ENCODE data around the gene PRSS21.
A peak's percentile ranks its signal among the peaks of the same experiment; 100 is the strongest.

PRSS21 gene

DNA sequence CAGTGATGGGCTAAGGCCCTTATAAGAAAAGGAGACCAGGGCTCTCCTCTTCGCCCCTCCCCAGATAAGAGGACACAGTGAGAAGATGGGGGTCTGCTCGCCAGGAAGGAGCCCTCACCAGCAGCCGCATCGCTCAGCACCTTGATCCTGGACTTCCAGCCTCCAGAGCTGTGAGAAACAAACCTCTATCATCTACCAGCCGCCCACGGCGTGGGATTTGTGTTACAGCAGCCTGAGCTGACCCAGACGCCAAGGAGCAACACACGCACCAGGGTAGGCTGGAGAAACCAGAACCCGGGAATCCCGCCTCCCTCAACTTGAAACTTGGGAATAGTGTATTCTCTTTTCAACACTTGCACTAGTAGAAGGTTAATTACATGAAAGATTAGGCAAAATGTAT, 8.9 kb downstream of the PRSS21 start:
- DNase-seq (ENCODE audit: low read depth) = no peak

DNA sequence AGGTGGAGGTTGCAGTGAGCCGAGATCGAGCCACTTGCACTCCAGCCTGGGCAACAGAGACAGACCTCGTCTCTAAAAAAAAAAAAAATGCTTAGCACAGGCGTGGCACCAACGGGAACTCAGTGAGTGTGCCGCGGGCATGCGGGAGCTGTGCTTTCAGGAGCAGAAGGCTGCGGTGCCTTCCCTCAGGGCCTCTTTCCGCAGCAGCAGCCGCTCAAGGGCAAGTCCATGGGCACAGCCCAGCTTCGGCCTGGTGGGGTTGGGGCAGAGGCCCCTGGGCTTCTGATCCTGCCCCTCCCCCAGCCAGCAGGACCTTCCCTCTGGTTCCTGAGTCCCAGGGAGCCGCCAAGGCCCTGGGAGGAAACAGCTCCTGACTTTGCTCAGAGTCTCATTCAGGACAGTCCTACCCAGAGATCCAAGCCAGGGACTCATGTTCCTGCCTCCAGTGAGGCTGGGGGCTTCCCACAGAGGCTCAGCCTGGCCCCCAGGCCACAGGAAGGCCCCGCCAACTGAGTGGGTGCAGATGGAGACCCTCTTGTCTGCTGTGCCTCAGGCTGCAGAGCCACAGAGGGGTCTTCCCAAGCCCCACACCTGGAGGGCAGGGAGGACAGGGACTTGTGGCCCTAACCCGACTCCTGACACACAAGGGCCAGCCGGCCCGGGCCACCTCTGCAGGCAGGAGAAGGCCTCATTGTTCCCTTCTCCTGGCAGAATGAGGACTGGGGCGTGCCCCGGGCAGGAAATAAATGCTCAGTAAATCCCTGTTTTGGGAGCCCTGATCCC, 9.7 kb downstream of the PRSS21 start:
- DNase-seq (ENCODE audit: low read depth) = no peak

DNA sequence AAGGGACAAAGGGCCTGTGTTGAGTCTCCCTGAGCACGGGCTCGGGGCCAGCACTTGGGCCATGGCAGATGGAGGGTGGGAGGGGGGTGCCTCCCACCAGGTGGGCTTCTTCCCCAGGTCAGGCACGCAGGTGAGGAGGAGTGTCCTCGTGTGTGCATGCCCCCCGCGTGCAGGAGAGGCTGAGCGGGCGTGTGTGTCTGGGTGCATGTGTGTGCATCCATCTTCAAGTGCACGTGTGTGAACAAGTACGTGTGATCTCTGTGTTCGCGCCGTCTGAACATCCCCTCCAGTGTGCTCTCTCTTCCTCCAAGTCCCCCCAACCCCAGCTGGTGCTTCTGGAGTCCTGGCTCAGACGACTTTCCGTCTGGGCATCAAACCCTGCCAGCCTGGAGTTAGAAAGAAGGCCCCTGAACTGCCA, 10.3 kb downstream of the PRSS21 start:
- no peak for DNase-seq (ENCODE audit: low read depth)

DNA sequence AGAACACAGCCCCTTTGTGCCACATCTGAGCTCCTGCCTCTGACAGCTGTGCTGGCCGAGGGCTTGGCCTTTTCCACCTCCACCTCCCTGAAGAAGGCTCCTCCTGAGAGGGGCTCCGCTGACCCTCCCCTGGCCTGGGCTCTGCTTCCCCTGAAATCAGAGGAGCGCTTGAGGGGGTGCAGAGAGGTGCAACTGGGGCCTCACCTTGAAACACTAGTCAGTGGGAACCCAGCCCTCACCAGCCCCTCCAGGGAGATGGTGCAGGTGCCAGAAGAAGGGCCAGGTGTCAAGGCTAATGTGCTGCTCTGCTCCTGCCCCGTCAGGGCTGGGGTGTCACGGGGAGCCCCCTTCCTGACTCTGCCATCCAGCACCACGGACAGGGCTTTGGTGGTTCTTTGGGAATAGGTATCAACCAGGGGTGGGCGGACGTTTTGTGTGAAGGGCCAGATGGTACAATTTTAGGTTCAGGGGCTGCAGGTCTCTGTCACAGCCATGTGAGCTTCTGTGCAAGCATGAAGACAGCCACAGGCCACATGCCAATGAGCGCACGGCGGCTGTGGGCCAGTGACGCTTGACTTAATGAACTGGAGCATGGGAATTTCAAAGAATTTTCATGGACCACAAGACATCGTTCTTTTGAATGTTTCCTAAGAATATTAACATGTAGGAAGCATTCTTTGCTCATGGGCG, 10.9 kb downstream of the PRSS21 start:
- DNase-seq (ENCODE audit: low read depth) = no peak

DNA sequence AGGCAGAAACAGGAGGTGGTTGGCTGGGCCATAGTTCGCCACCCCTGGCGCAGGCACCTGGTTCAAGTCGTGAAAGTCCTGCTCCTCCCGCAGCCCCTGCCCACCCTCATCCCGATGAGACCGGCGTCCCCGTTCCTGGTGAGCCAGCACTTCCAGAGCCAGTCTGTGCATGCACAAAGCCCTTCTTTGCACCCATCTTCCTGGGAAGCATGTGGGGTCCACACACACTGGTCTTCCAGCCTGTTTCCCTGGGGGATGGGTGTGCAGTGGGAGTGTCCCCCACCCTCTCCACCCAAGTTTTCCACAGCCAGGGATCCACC, 11.4 kb downstream of the PRSS21 start:
- no peak for DNase-seq (ENCODE audit: low read depth)

DNA sequence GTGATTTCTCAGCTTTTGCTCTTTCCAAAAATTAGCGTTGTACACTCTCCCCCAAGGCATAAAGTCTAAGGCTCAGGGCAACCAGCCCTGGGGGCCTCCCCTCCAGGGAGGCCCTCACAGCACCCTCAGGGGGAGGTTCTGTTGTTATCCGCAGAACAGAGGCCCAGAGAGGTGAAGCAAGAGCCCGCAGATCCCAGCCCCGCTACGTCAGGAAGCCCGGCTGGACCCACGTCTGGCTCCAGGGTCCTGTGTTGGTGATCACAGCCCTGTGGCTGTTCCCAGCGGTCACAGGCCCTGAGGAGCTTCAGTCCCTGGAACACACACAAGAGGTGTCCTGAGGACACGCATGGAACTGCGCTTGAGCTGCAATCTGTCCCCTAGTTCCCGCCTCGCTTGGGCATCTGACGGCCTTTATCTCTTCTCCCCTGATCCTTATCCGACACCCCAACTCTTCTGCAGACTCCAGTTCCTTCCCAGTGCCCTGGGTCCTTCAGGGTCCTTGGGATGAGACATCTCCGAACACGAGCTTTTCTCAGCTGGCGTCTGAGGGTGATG, 11.9 kb downstream of the PRSS21 start:
- DNase-seq (ENCODE audit: low read depth) = no peak

DNA sequence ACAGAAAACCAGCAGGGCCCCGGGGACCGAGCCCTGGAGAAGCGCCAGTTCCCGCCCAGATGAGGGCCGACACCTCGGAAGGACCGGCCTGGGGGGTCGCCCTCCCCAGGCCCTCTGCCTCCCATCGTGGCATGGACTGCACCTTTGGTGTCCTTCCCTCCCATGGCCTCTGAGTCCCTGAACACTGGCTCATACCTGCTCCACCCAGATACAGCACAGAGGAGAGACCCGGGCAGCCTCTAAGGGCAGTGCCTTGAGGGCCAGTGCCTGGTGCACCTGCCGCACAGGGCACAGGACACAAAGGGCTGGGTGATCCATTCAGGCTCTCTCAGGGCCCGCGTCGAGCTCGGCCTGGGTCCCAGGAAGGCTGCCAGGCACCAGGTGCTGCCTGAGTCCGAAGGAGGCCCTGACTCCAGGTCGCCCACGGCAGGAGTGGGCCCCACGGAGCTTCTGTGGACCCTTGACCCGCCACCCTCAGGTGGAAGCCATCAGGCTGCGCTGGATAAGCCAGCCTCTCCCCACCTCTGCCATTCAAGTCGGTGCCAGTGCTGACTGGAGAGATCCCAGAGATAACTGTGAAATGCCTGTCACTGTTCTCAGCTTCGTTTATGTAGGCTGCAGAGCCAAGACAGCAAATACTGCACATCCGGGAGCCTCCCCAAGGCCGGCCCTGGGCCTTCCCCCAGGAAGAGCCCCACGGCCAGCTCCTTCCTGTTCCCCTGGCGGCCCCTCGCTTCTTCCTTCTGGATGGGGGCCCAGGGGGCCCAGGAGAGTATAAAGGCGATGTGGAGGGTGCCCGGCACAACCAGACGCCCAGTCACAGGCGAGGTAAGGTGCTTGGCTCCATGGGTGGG, 12.7 kb downstream of the PRSS21 start, which contains the start of gene ZG16B:
Gene ZG16B (plus strand): TSS at position 803 of the 854 bp plus-strand sequence. CDS start 139 bp downstream, outside the sequence.
- DNase-seq (ENCODE audit: low read depth) = no peak

DNA sequence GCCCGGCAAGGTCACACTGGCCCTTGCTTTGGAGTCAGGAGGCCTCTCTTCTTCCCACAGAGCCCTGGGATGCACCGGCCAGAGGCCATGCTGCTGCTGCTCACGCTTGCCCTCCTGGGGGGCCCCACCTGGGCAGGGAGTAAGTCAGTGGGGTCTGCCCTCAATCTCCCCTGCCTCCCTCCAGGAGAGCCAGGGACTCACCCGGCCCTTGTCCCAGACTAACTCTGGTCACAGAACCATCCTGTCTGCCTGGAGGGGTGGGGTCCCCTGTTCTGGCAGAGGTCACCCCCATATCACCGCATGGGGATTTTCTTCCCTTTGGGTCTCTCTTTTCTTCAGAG, 13.3 kb downstream of the PRSS21 start:
- DNase-seq (ENCODE audit: low read depth) = no peak

DNA sequence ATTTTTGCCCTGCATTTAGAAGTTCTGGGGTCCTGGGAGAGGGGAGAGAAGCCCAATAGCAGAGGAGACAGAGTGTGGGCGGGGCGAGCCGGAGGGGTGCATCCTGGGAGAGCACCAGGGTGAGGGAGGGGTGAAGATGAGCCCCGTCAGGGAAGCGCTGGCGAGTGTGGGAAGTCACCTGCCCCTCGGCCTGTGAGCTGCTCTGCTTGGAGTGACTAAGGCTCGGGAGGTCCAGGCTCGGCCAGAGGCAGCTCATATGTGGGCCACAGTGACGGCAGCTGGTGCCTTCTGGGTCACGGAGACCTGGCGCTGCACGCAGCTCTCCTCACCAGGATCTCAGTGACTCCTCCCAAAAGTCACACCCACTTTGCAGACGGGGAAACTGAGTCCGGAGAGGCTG, 14.2 kb downstream of the PRSS21 start:
- DNase-seq (ENCODE audit: low read depth) = no peak

DNA sequence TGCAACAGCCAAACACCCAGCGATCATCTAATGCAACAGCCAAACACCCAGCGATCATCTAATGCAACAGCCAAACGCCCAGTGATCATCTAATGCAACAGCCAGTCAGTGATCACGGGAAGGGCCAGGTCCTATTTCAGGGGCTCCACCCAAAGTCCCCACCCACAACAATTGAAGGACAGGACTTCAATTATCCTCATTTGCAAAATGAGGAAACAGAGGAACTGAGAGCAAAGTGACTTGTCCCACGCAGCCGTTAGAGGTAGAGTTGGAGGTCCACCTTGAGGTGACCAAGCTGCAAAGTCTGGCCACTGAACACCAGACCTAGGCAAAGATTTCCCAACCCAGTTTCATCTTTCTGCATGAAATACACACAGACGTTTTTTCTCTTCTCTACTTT, 16.7 kb downstream of the PRSS21 start:
- no peak for DNase-seq (ENCODE audit: low read depth)

DNA sequence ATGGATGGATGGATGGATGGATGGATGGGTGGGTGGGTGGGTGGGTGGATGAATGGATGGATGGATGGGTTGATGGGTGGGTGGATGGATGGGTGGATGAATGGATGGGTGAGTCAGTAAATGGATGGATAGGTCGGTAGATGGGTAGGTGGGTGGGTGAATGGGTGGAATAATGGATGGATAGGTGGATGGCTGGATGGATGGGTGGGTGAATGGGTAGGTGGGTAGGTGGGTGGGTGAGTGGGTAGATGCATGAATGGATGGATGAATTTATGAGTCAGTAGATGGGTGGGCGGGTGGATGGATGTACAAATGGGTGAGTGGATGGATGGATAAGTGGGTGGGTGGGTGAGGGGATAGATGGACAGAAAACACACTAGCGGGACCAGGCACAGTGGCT, 17.9 kb downstream of the PRSS21 start:
- no peak for DNase-seq (ENCODE audit: low read depth)

DNA sequence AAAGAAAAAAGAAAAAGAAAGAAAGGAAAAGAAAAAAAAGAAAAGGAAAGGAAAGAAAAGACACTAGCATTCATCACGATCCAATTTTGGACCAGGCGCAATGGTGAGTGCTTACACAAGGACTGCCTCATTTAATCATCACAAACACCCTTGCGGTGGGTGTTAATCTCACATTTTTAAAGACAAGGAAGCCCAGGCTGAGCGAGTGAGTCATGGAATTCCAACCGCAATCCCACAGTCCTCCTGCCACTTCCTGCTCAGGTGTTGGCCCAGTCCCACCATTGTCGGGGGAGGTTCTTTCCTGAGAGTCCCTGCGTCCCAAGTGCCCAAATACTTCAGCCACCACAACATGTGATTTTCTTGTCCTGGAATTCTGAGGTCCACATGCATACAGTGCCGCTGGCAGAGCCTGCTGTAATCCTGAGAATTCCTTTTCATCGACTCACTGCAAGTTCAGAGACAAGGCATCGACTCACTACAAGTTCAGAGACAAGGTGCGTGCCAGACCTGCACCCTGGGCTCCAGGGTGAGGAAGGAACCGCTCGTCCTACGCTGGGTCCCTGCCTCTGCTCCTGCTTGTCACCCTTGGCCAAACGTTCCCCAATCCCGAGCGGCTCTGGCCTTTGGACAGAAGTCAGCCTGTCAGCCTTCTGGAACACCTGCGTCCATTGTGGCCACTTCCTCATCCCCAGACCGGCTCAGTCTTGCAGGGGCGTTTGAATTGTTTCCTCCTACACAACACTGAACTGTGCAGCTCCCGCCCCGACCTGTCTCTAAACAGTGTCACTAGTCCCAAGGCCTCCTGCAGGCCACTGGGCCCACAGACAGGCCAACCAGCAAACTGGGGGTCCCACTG, 18.8 kb downstream of the PRSS21 start:
- DNase-seq (ENCODE audit: low read depth) = peak; percentile 98

DNA sequence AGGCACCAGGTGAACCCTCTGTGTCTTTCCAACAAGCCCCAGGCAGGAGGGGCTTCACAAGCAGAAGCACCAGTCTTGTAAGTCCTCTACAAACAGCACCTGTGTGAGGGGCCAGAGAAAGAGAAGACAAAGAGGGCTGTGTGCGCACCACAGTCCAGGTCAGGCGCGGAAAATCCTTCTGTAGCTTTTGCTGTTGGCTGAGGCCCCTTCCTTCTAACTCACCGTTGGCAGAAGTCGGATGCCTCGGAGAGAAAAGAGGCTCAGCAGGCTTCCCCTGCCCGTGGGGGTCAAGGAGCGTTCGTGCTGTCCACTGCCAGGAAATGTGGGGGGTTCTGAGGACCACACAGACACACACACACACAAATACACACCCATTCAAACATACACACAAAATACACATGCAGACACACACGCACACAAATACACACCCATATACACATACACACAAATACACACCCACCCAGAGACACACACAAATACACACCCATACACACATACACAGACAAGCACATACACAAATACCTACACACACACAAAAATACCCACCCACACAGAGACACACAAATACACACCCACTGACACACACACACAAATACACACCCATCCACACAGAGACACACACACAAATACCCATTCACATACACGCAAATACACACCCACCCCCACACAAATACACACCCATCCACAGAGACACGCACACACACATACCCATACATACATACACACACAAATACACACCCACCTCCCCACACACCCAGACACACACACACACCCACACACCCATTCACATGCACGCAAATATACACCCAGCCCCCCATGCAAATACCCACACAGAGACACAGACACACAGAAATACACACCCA, 19.8 kb downstream of the PRSS21 start:
- no peak for DNase-seq (ENCODE audit: low read depth)

DNA sequence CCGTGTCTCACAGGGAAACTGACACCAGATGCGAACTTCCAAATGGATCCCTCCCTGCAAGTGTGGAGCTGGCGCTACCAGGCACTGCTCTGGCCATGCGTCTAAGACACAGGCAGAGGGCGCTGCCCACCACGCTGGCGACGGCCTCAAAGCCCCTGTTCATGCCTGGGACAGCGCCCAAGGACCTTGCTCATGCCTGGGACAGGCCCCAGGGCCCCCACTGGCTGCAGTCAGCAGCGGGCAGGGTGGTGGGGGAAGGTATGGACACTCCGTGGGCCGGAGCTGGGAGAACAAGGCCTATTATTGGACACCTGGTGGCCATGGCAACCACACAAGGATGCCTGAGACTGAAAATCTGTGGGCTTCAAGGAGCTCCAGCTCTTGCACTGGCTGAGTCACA, 21.9 kb downstream of the PRSS21 start:
- peak; percentile 79 for DNase-seq (ENCODE audit: low read depth)

DNA sequence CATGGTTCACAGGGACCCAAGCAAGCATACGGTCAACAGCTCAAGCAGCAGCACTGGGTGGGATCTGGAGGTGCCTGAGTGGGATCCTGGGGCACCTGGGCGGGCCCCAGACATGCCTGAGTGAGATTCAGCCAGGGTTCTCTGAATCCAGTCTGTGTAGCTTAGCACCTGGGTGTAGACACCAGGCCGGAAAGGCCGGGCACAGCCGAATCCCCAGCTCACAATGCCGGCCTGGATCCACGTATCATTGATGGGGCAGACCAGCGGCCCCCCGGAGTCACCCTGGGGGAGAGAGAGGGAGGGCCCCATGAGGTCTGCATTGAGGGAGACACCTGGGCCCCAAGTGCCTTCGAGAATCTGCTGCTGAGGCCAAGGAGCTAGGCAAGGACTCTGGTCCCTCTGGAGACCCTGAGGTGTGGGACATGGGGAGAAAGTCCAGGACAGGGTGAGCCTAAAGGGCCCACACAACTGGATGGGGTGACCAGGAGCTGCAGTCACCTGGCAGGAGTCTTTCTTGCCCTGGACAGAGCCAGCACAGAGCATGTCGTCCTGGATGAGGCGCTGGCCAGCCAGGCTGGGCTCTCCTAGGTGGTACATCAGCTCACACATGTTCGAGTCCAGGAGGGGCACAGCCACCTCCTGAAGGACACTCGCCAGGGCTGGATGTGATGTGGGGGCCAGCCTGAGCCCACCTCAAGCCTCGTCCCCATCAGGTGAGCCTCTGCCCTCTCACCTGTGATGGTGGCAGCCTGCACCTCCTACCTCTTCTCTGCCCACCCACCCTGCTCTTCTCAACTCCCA, 22.8 kb downstream of the PRSS21 start:
- no peak for DNase-seq (ENCODE audit: low read depth)

DNA sequence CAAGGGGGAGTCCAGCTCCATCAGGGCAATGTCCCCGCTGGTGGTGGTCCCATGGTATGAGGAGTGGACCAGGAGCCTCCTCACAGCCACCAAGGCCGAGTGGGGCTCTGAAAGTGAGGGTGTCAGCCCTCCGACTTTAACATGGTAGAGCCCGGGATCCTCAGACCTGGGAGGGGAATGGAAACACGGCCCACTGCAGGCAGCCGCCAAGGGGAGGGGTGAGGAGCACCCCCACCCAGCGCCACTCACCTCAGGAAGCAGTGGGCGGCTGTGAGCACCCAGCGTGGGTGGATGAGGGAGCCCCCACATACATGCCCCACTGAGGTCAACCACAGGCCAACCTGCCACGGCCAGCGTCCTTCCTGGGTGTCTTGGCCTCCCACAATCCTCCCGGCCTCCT, 23.9 kb downstream of the PRSS21 start:
- no peak for DNase-seq (ENCODE audit: low read depth)

DNA sequence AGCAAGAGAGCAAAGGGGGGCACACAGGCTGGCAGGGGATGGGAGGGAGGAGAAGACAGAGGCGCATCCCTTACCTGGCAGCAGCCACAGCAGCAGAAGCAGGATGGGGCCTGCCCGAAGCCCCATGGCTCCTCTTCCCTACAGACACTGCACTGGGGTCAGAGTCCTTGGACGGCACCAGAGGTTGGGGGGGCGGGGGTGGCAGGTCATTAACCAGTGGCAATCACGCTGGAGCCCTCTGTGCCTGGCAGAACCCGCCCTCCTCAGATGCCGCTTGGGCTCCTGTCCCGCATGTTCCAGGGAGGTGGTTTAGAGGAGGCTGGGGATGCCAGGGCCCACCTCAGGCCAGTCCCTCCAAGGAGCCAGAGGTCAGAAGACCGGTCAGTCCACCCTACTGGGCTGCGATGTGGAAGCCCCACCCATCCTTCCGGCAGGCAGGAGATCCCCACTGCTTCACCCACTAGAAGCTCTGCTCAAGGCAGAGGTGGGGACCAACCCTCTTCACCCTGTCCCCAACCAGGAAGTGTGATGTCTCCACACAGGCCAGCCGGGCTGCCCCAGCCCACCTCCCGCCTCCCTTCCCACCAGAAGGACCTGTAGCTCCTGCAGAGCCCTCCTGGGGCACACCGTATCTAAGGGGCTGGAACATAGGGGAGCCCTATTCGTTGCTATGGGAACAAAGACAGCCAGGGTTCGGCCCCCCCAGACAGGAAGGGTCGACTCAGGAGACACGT, 24.7 kb downstream of the PRSS21 start:
- DNase-seq (ENCODE audit: low read depth) = no peak

DNA sequence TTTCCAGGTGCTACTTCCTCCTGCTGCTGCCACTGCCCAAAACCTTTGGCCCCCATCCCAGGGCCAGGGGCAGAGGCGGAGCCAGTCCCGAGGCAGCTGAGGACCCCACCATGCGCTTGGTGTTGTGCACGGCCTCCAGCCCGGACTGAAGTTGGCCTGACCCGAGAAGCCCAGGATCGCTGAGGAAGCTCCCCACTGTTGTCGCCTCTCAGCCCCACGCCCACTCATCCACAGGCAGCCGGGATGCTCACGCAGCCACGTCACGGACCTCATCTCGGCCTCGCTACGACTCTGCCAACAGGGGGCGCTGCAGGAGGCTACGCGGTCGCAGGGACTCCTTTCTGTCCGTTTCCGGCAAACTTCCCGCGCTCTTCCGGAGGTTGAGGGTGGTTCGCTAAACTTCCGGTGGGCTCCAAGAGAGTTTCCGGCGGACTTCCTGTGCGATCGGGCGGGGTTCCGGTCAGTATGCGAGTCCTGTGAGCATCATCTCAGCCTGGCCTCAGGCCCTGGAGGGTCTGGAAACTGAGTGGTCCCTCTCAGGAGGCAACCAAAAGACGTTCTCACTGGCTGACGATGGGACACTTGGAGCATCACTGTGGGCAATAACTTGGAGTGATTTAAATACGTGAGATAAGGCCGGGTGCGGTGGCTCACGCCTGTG, 25.4 kb downstream of the PRSS21 start:
- no peak for DNase-seq (ENCODE audit: low read depth)

DNA sequence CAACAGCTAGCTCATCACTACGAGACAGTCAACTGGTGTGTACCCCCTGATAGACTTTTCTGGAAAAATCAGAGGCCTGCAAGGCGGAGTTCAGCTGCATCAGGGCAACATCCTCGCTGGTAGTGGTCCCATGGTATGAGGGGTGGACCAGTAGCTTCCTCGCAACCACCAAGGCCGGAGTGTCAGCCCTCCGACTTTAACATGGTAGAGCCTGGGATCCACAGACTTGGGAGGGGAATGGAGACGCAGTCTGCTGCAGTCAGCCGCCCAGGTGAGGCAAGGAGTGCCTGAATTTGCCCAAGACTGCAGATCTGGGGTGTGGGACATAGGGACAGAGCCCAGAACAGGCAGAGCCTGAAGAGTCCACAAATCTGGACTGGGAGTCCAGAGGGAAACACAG, 26.5 kb downstream of the PRSS21 start:
- DNase-seq (ENCODE audit: low read depth) = no peak

Measured in EH (cell line).